SKM-1 (cell line): ENCODE results near the gene KIAA1586.
"Not testable (repeated sequence)": the region's sequence is repeated elsewhere in the genome, so short reads cannot be mapped to it uniquely, and the experiment has no call there.

Source experiments
- DNase-seq: peaks from one replicate; lab custom pipeline; 2025; ENCODE audit not compliant: unreplicated experiment; lab: John Stamatoyannopoulos, UW

Gene KIAA1586

DNA sequence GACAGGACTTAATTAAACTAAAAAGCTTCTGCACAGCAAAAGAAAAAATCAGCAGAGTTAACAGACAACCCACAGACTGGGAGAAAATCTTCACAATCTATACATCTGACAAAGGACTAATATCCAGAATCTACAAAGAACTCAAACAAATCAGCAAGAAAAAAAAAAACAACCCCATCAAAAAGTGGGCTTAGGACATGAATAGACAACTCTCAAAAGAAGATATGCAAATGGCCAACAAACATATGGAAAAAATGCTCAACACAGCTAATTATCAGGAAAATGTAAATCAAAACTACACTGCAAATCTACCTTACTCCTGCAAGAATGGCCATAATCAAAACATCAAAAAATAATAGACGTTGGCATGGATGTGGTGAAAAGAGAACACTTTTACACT is 2.4 kb upstream of the KIAA1586 start:
- not testable (repeated sequence) for DNase-seq

- no peak for DNase-seq
These were observed 1.9 kb upstream of the KIAA1586 start for GRCh38 chr6:57044568-57044967.

DNA sequence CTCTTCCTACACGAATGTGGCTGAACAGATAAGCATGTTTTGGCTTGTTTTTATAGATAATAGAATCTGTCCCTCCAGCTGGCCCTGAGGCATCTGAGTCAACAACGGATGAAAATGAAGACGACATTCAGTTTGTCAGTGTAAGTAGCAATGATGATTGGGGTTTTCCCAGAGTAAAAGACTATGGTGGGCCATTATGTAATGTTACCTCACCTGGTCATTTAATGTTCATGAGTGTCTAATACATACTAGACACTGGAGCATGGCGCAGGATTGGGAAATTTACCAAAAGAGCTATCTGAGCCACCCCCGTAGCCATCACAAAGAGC is 728 bp downstream of the KIAA1586 start:
- DNase-seq: not testable (repeated sequence)

- not testable (repeated sequence) for DNase-seq
These were observed 1.4 kb downstream of the KIAA1586 start for GRCh38 chr6:57047859-57048258.

- DNase-seq: no peak
These were observed 2.1 kb downstream of the KIAA1586 start for GRCh38 chr6:57048577-57048976.

GRCh38 chr6:57063847-57064246 is 17.4 kb downstream of the KIAA1586 start:
- no peak for DNase-seq

DNA sequence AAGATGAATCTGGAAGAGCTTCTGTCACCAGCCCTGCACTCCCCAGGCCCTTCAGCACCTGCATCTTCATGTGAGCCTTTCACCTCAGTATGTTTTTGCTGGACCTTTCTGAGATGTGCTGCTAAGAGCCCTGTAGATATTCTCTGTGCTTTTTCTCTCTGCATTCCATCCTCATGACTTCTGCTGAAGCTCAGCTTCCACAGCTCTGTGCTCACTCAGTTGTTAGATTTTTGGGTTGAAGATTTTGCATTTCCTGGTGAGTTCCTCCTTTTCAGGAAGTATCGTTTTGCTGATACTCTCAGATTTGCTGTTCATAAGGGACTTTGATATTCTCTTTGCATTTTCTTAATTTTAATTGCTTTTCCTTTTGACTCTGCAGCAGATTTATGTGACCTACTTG is 18.3 kb downstream of the KIAA1586 start:
- DNase-seq: no peak

DNA sequence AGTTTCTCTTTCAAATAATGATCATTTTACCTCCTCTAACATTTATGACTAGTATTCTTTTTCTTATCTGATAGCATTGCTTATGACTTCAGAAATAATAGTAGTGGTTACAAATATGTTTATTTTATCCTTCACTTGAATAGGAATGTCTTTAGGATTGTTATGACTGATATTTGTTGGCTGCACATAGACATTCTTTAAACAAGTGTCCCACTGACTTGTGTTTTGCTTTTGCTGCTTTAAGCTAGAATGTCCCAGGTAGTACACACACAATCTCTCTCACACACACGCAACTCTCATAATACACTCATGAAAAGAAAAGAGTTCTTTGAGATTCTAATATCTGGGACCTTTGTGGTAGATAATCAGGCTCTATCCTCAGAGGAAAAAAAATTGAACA is 21.6 kb downstream of the KIAA1586 start:
- no peak for DNase-seq

- no peak for DNase-seq
These were observed 22.7 kb downstream of the KIAA1586 start for GRCh38 chr6:57069228-57069627.

- no peak for DNase-seq
These were observed 23.4 kb downstream of the KIAA1586 start for GRCh38 chr6:57069920-57070331.

DNA sequence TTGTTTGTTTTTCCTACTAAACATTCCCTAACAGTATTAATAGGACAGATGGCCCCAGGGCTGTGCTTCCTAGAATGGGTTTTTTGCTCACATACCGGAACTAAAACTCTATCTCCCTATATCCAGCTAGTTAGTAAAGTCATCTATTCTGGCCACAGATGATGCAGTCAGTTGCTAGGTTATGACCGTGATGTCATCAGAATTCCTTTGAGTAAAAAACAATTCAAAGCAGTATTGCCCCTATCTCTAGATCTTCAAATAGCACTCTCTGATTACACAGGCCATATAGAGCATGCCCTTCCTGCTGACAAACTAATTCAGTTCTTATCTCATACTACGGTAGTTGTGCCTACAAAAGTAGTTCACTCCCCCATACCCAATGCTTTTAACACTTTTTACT is 25.6 kb downstream of the KIAA1586 start:
- no peak for DNase-seq

DNA sequence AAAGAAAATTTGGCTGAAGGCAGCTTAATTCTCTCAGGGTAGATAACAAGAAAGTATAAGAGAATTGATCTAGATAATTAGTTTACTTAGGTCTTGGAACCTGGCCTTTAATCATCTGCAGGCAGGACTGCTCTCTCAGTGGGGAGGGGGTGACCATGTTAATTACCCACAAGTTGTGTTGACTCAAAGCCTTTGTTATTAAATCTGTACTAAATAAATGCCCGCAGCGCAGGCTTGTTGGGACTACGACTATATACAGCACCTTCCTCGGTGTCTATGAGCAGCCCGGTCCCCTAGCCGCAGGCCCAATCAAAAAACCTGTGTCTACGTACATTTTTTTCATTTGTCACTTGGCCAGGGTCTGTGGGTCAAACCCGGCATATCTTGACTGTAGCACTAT is 27.9 kb downstream of the KIAA1586 start:
- no peak for DNase-seq

DNA sequence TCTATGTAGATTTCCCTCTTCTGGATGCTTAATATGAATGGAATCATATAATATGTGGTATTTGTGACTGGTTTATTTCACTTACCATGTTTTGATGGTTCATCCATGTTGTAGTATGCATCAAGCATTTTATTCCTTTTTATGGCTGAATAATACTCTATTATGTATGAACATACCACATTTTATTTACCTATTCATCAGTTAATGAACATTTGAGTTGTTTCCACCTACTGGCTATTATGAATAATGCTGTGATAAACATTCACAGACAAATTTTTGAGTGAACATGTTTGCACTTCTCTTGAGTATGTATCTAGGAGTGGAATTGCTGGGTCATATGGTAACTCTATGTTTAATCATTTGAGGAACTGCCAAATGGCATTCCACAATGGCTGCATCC is 28.6 kb downstream of the KIAA1586 start:
- no peak for DNase-seq

DNA sequence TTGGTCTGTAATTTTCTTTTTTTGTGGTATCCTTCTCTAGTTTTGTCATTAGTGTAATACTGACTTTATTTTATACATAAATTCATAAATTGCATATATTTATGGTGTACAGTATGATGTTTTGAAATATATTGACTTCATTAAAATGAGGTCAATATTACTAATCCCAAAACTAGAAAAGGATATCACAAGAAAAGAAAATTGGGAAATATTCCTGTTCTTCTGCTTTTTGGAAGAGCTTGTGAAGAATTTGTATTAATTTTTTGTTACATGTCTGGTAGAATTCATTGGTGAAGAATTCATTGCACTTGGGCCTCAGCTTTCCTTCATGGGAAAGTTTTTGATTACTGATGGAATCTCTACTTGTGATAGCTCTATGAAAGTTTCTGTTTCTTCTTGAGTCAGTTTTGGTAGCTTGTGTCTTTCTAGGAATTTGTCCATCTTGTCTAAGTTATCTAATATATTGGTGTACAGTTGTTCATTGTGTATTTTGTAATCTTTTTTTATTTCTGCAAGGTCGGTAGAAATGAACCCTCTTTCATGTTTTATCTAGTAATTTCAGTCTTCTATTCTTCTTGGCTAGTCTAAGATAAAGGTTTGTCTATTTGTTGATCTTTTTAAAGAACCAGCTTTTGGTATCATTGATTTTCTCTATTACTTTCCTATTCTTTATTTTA is 32.2 kb downstream of the KIAA1586 start:
- DNase-seq: no peak

GRCh38 chr6:57085471-57085870 is 39.0 kb downstream of the KIAA1586 start:
- no peak for DNase-seq

GRCh38 chr6:57086843-57087242 is 40.4 kb downstream of the KIAA1586 start:
- DNase-seq: no peak

- peak; percentile 31 for DNase-seq
These were observed 41.4 kb downstream of the KIAA1586 start for GRCh38 chr6:57087916-57088315.

- DNase-seq: no peak
These were observed 42.8 kb downstream of the KIAA1586 start for GRCh38 chr6:57089265-57089664.

- DNase-seq: peak; percentile 86
These were observed 43.4 kb downstream of the KIAA1586 start, which contains the start of gene ZNF451 for GRCh38 chr6:57089687-57090457. Gene ZNF451 (plus strand): TSS chr6:57090188. CDS start chr6:57090254, 66 bp downstream.

DNA sequence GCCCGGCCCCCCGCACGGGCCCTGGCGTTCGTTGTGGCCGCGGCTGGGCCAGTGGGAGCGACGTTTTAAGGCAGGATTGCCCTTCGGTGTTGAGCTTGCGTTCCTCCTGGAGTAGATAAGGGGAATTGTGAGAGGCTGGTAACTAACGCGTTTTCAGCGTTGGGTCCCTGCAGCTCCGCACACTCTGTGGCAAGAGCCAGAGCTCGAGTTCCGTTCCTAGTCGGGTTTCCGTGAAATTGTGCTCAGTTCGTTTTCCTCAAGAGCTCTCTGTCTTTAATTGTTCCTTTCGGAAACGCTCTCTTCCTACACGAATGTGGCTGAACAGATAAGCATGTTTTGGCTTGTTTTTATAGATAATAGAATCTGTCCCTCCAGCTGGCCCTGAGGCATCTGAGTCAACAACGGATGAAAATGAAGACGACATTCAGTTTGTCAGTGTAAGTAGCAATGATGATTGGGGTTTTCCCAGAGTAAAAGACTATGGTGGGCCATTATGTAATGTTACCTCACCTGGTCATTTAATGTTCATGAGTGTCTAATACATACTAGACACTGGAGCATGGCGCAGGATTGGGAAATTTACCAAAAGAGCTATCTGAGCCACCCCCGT is 44.1 kb downstream of the KIAA1586 start:
- not testable (repeated sequence) for DNase-seq

DNA sequence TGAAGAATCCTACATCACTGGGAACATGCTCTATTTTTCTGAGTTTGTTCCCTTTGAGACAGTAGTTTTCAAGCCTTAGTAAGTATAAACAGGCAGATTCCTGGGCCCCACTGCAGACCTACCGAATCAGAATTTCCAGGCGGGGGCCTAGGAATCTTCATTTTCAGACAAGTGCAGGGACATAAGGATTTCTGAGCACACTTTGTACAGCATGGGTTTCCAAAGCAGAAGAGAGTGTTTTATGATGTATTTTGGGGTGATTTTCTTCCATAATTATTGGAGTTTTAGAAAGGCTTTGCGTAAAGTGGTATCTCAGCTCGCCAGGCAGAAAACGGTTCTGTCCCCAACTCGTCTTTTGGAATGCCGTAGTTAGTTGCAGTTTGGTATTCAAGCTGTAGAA is 44.9 kb downstream of the KIAA1586 start:
- DNase-seq: not testable (repeated sequence)

- DNase-seq: no peak
These were observed 48.2 kb downstream of the KIAA1586 start for GRCh38 chr6:57094689-57095088.
